Progenitor cell of endocrine pancreas (in vitro differentiated cells): ENCODE data around the gene DHRS9. TPM values are rescaled to one million over a fixed set of nuclear protein-coding genes. Genes with fewer than 3 reads are reported as not detected.

ENCODE experiments used
- DNase-seq: peaks from one replicate; pipeline ENCODE4 v3.0.0; 2021; ENCODE audit warnings: low spot score; ENCODE audit not compliant: unreplicated experiment
- H3K27ac Mint-ChIP-seq: 2 replicates; pipeline ENCODE4 v1.8.0; 2021; ENCODE audit warnings: mild to moderate bottlenecking, moderate library complexity, mixed read lengths
- H3K27me3 Mint-ChIP-seq: 2 replicates; pipeline ENCODE4 v1.8.0; 2021; ENCODE audit warnings: mixed read lengths
- H3K36me3 Mint-ChIP-seq: 2 replicates; pipeline ENCODE4 v1.8.0; 2022; ENCODE audit warnings: mixed read lengths; ENCODE audit not compliant: insufficient read depth
- H3K4me1 Mint-ChIP-seq: 2 replicates; pipeline ENCODE4 v1.8.0; 2021; ENCODE audit warnings: low read depth, mixed read lengths
- H3K4me3 Mint-ChIP-seq: 2 replicates; pipeline ENCODE4 v1.8.0; 2021; ENCODE audit warnings: low read depth, mild to moderate bottlenecking, moderate library complexity, mixed read lengths
- H3K9me3 Mint-ChIP-seq: 2 replicates; pipeline ENCODE4 v1.8.0; 2021; ENCODE audit warnings: low read depth, mixed read lengths
- total RNA-seq: library from RNA; stranded (reverse); gene quantifications from 2 replicates; pipeline ENCODE4 v1.2.1, GENCODE V29; 2021
- TF ChIP-seq, protein P1 (sequence below): fragments of 200-600 bp; sonication (generic); IDR thresholded peaks from one replicate; pipeline ENCODE4 v1.5.0; 2021; ENCODE audit warnings: antibody characterized with exemption, mild to moderate bottlenecking; ENCODE audit not compliant: unreplicated experiment

Gene DHRS9
- total RNA-seq, 1 donor from 2014 or later = not detected

DNA sequence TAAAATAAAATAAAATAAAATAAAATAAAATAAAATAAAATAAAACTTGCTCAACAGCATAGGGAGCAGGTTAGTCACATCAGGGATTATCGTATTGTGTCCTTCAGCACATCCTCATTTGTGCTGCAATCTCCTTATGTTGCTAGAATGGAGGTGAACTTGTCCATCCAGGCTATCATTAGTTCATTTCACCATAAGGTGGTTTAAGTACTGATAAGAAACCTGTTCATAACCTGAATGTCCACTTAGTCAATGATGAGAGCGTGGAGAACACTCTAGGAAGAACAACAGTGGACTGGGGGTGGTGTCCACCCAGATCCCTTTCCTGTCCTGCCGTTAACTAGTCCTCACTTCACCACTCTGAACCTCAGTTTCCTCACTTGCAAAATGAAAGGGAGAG, 21.9 kb downstream of the DHRS9 start:
- Mint-ChIP-seq H3K9me3 (peaks cover 3% of the 10 kb centered on the region), H3K27ac (no peak overlapping the region), H3K36me3 (no peaks in the 10 kb centered on the region), H3K4me3 (no peak overlapping the region), H3K27me3 (peaks cover 10% of the 10 kb centered on the region), H3K4me1 (no peaks in the 10 kb centered on the region)
- TF ChIP-seq, protein P1, sequence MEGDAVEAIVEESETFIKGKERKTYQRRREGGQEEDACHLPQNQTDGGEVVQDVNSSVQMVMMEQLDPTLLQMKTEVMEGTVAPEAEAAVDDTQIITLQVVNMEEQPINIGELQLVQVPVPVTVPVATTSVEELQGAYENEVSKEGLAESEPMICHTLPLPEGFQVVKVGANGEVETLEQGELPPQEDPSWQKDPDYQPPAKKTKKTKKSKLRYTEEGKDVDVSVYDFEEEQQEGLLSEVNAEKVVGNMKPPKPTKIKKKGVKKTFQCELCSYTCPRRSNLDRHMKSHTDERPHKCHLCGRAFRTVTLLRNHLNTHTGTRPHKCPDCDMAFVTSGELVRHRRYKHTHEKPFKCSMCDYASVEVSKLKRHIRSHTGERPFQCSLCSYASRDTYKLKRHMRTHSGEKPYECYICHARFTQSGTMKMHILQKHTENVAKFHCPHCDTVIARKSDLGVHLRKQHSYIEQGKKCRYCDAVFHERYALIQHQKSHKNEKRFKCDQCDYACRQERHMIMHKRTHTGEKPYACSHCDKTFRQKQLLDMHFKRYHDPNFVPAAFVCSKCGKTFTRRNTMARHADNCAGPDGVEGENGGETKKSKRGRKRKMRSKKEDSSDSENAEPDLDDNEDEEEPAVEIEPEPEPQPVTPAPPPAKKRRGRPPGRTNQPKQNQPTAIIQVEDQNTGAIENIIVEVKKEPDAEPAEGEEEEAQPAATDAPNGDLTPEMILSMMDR = no peak
- no peak for DNase-seq

GRCh38 chr2:169091761-169092519, 22.6 kb downstream of the DHRS9 start:
- no peak for DNase-seq
- Mint-ChIP-seq H3K27me3 (peaks cover 10% of the 10 kb centered on the region), H3K9me3 (no peaks in the 10 kb centered on the region), H3K4me3 (no peak overlapping the region), H3K4me1 (no peaks in the 10 kb centered on the region), H3K36me3 (no peaks in the 10 kb centered on the region), H3K27ac (no peak overlapping the region)
- TF ChIP-seq, protein P1 = no peak

GRCh38 chr2:169093535-169093934, 24.2 kb downstream of the DHRS9 start:
- H3K9me3 Mint-ChIP-seq = no peaks in the 10 kb centered on the region
- peaks cover 9% of the 10 kb centered on the region for H3K27me3 Mint-ChIP-seq
- no peaks in the 10 kb centered on the region for H3K36me3 Mint-ChIP-seq
- no peak for DNase-seq
- TF ChIP-seq, protein P1 = no peak
- H3K4me3 Mint-ChIP-seq = no peak overlapping the region
- H3K4me1 Mint-ChIP-seq = no peaks in the 10 kb centered on the region
- no peak overlapping the region for H3K27ac Mint-ChIP-seq

GRCh38 chr2:169094676-169095075, 25.3 kb downstream of the DHRS9 start:
- no peak overlapping the region for H3K27ac Mint-ChIP-seq
- DNase-seq = no peak
- TF ChIP-seq, protein P1 = no peak

GRCh38 chr2:169095621-169096105, 26.3 kb downstream of the DHRS9 start:
- DNase-seq = no peak
- Mint-ChIP-seq H3K27me3 (peaks cover 5% of the 10 kb centered on the region), H3K4me1 (no peaks in the 10 kb centered on the region), H3K4me3 (no peak overlapping the region), H3K9me3 (no peaks in the 10 kb centered on the region), H3K27ac (no peak overlapping the region), H3K36me3 (no peaks in the 10 kb centered on the region)
- TF ChIP-seq, protein P1 = no peak

More at GRCh38 chr2:169094676-169095075, 25.3 kb downstream of the DHRS9 start:
- H3K36me3 Mint-ChIP-seq = no peaks in the 10 kb centered on the region
- no peaks in the 10 kb centered on the region for H3K4me1 Mint-ChIP-seq
- no peaks in the 10 kb centered on the region for H3K9me3 Mint-ChIP-seq
- peaks cover 5% of the 10 kb centered on the region for H3K27me3 Mint-ChIP-seq
- H3K4me3 Mint-ChIP-seq = no peak overlapping the region
